DMS 273 treated with DMSO at 0.1 percent for 48 hours (cell line): ENCODE results near the gene SYCP2.
A peak's percentile ranks its signal among the peaks of the same experiment; 100 is the strongest.
"Not testable (repeated sequence)": the region's sequence is repeated elsewhere in the genome, so short reads cannot be mapped to it uniquely, and the experiment has no call there.

Experiments used
- DNase-seq: peaks from one replicate; lab custom pipeline; 2025; lab: John Stamatoyannopoulos, UW

The SYCP2 gene

GRCh38 chr20:59933296-59933848 is at the start of gene SYCP2:
SYCP2 (minus strand) TSS chr20:59933637; CDS start chr20:59922413, 11,224 bp downstream.
- no peak for DNase-seq

GRCh38 chr20:59983076-59983475 is 49.6 kb upstream of the SYCP2 start:
- no peak for DNase-seq

- no peak for DNase-seq
Observed at GRCh38 chr20:59977086-59977485, 43.6 kb upstream of the SYCP2 start.

GRCh38 chr20:59976156-59976782 is 42.8 kb upstream of the SYCP2 start:
- no peak for DNase-seq

- no peak for DNase-seq
Observed at GRCh38 chr20:59972037-59972801, 38.8 kb upstream of the SYCP2 start.

GRCh38 chr20:59971428-59971827 is 38.0 kb upstream of the SYCP2 start:
- no peak for DNase-seq

- no peak for DNase-seq
Observed at GRCh38 chr20:59966428-59966827, 33.0 kb upstream of the SYCP2 start.

- no peak for DNase-seq
Observed at GRCh38 chr20:59962155-59962554, 28.7 kb upstream of the SYCP2 start.

GRCh38 chr20:59961423-59961822 is 28.0 kb upstream of the SYCP2 start:
- DNase-seq = no peak

- no peak for DNase-seq
Observed at GRCh38 chr20:59958626-59959025, 25.2 kb upstream of the SYCP2 start.

- DNase-seq = no peak
Observed at GRCh38 chr20:59958123-59958522, 24.7 kb upstream of the SYCP2 start, which contains the start of gene CDH26. CDH26 (plus strand) TSS chr20:59958423; CDS start chr20:59958727, 304 bp downstream.

GRCh38 chr20:59957568-59957967 is 24.1 kb upstream of the SYCP2 start:
- DNase-seq = not testable (repeated sequence)

GRCh38 chr20:59955131-59955796 is 21.8 kb upstream of the SYCP2 start:
- DNase-seq = no peak

- no peak for DNase-seq
Observed at GRCh38 chr20:59954718-59955117, 21.3 kb upstream of the SYCP2 start.

GRCh38 chr20:59949911-59950310 is 16.5 kb upstream of the SYCP2 start:
- DNase-seq = no peak

- peak; percentile 8 for DNase-seq
Observed at GRCh38 chr20:59948828-59949720, 15.6 kb upstream of the SYCP2 start.

- no peak for DNase-seq
Observed at GRCh38 chr20:59948212-59948611, 14.8 kb upstream of the SYCP2 start.

GRCh38 chr20:59947376-59947775 is 13.9 kb upstream of the SYCP2 start:
- no peak for DNase-seq

- DNase-seq = no peak
Observed at GRCh38 chr20:59945731-59946130, 12.3 kb upstream of the SYCP2 start.

- DNase-seq = no peak
Observed at GRCh38 chr20:59945175-59945574, 11.7 kb upstream of the SYCP2 start.

- no peak for DNase-seq
Observed at GRCh38 chr20:59944726-59945125, 11.3 kb upstream of the SYCP2 start.

GRCh38 chr20:59942245-59942644 is 8.8 kb upstream of the SYCP2 start:
- no peak for DNase-seq
